GM12875 (cell line): ENCODE results near the gene RXFP1.
A peak's percentile ranks its signal among the peaks of the same experiment; 100 is the strongest.

Experiments used
- H3K4me3 ChIP-seq: one replicate; pipeline ENCODE4 v1.5.1; 2011; ENCODE audit warnings: low read depth, low read length, control low read depth
- CTCF ChIP-seq: IDR thresholded peaks from 2 replicates; pipeline ENCODE4 v1.5.1; 2011; ENCODE audit warnings: low read depth, mild to moderate bottlenecking, control low read depth, inconsistent platforms, low read length, moderate library complexity, borderline replicate concordance; ENCODE audit not compliant: insufficient read depth

The RXFP1 gene

GRCh38 chr4:158521484-158522088 lies at the start of gene RXFP1:
Gene RXFP1 (plus strand): TSS chr4:158521882. CDS start chr4:158521977, 95 bp downstream.
- H3K4me3 ChIP-seq, result no peak within 1 kb of the TSS
- TF ChIP-seq CTCF, result no peak

- no peak overlapping the region for H3K4me3 ChIP-seq
- no peak for TF ChIP-seq CTCF
Measured at GRCh38 chr4:158481811-158482210, 39.9 kb upstream of the RXFP1 start.

- TF ChIP-seq CTCF, result no peak
- no peak overlapping the region for H3K4me3 ChIP-seq
Measured at GRCh38 chr4:158484173-158484885, 37.4 kb upstream of the RXFP1 start.

- TF ChIP-seq CTCF, result no peak
- no peak overlapping the region for H3K4me3 ChIP-seq
Measured at GRCh38 chr4:158490629-158491028, 31.1 kb upstream of the RXFP1 start.

GRCh38 chr4:158492391-158492790 lies 29.3 kb upstream of the RXFP1 start:
- no peak overlapping the region for H3K4me3 ChIP-seq
- TF ChIP-seq CTCF, result no peak

- TF ChIP-seq CTCF, result peak; percentile 48
- no peak overlapping the region for H3K4me3 ChIP-seq
Measured at GRCh38 chr4:158496030-158496741, 25.5 kb upstream of the RXFP1 start.
